IMR-90 (cell line): ENCODE data around the gene FBXL5. TPM values are rescaled to one million over a fixed set of nuclear protein-coding genes. Genes with fewer than 3 reads are reported as not detected.

ENCODE experiments used
- ATAC-seq: fragments of 200-7000 bp; cut with Tn5 transposase; 2 replicates; pipeline ENCODE4 v1.9.1; 2020; ENCODE audit warnings: low read depth, mild to moderate bottlenecking, moderate library complexity
- BruUV-seq: library from RNA; stranded (reverse); fragments of 400-500 nt; replicated peaks from 2 replicates; lab custom pipeline; 2021; lab: Mats Ljungman, UMichigan
- CTCF ChIA-PET: fragments of 300-600 bp; formaldehyde crosslinking; extraction: SDS; loops from one replicate; lab custom pipeline; 2021; ENCODE audit warnings: antibody characterized with exemption; lab: Yijun Ruan, JAX
- POLR2A ChIA-PET: fragments of 300-600 bp; sonication (Branson Sonifier 250); formaldehyde crosslinking; loops from one replicate; lab custom pipeline; 2022; ENCODE audit warnings: antibody characterized with exemption; ENCODE audit not compliant: unreplicated experiment; lab: Charles Lee
- DNase-seq: peaks from one replicate; pipeline ENCODE4 v3.0.0; 2013
- H2AFZ ChIP-seq: replicated peaks from 2 replicates; pipeline ENCODE3; 2013; ENCODE audit warnings: low read length, mild to moderate bottlenecking; ENCODE audit not compliant: poor library complexity
- H2AK5ac ChIP-seq: 2 replicates; pipeline ENCODE4 v1.6.1; 2013; ENCODE audit warnings: low read depth, low read length, inconsistent platforms
- H2AK9ac ChIP-seq: replicated peaks from 2 replicates; pipeline ENCODE3; 2013; ENCODE audit warnings: mild to moderate bottlenecking, low read depth, low read length, moderate library complexity; ENCODE audit not compliant: poor library complexity
- H2BK120ac ChIP-seq: 2 replicates; pipeline ENCODE4 v1.6.1; 2013; ENCODE audit warnings: low read depth, low read length, inconsistent platforms
- H2BK15ac ChIP-seq: 3 replicates; pipeline ENCODE4 v1.6.1; 2013; ENCODE audit warnings: low read depth, low read length, inconsistent platforms
- H2BK20ac ChIP-seq: 2 replicates; pipeline ENCODE4 v1.6.1; 2013; ENCODE audit warnings: low read depth, mild to moderate bottlenecking, inconsistent platforms, low read length, moderate library complexity
- H2BK5ac ChIP-seq: 2 replicates; pipeline ENCODE4 v1.6.1; 2013; ENCODE audit warnings: mild to moderate bottlenecking, low read depth, low read length, inconsistent platforms; ENCODE audit not compliant: poor library complexity, severe bottlenecking
- H3K14ac ChIP-seq: replicated peaks from 2 replicates; pipeline ENCODE4 v1.6.1; 2013; ENCODE audit warnings: low read depth, low read length, inconsistent platforms
- H3K18ac ChIP-seq: 2 replicates; pipeline ENCODE4 v1.6.1; 2013; ENCODE audit warnings: low read depth, low read length, control low read depth
- H3K23ac ChIP-seq: 2 replicates; pipeline ENCODE4 v1.6.1; 2013; ENCODE audit warnings: low read depth, low read length, inconsistent platforms
- H3K27ac ChIP-seq: 2 replicates; pipeline ENCODE4 v1.5.1; 2013; ENCODE audit warnings: mild to moderate bottlenecking, control low read depth, low read length; ENCODE audit not compliant: insufficient read depth
- H3K27me3 ChIP-seq: 2 replicates; pipeline ENCODE4 v1.6.1; 2013; ENCODE audit warnings: low read length; ENCODE audit not compliant: control insufficient read depth, insufficient read depth
- H3K36me3 ChIP-seq: 2 replicates; pipeline ENCODE4 v1.6.1; 2013; ENCODE audit warnings: low read length, mixed read lengths; ENCODE audit not compliant: control insufficient read depth, insufficient read depth
- H3K4ac ChIP-seq: 2 replicates; pipeline ENCODE4 v1.6.1; 2013; ENCODE audit warnings: low read depth, low read length, inconsistent platforms
- H3K4me1 ChIP-seq: 2 replicates; pipeline ENCODE4 v1.6.1; 2013; ENCODE audit warnings: low read length, mixed read lengths; ENCODE audit not compliant: control insufficient read depth, insufficient read depth
- H3K4me2 ChIP-seq: 2 replicates; pipeline ENCODE4 v1.6.1; 2013; ENCODE audit warnings: low read depth, mild to moderate bottlenecking, control low read depth, low read length, moderate library complexity
- H3K4me3 ChIP-seq: 2 replicates; pipeline ENCODE4 v1.5.1; 2013; ENCODE audit warnings: low read depth, mild to moderate bottlenecking, control low read depth, low read length, moderate library complexity; ENCODE audit not compliant: insufficient read depth
- H3K56ac ChIP-seq: 2 replicates; pipeline ENCODE4 v1.6.1; 2013; ENCODE audit warnings: low read length, inconsistent platforms; ENCODE audit not compliant: insufficient read depth; ENCODE audit errors: extremely low read depth
- H3K79me1 ChIP-seq, 2 experiments: 2 replicates each; pipeline ENCODE4 v1.6.1; 2013; ENCODE audit warnings: low read length in 2 of 2, inconsistent platforms in 1 of 2, low read depth in 1 of 2
- H3K9ac ChIP-seq: 2 replicates; pipeline ENCODE4 v1.6.1; 2013; ENCODE audit warnings: low read depth, low read length, control low read depth
- H3K9me1 ChIP-seq: 2 replicates; pipeline ENCODE4 v1.6.1; 2013; ENCODE audit warnings: low read length, inconsistent platforms; ENCODE audit not compliant: insufficient read depth
- H3K9me3 ChIP-seq: 2 replicates; pipeline ENCODE4 v1.6.1; 2013; ENCODE audit warnings: low read length; ENCODE audit not compliant: control insufficient read depth, insufficient read depth
- H4K20me1 ChIP-seq: 2 replicates; pipeline ENCODE4 v1.6.1; 2013; ENCODE audit warnings: low read length, inconsistent platforms; ENCODE audit not compliant: insufficient read depth
- H4K5ac ChIP-seq: 2 replicates; pipeline ENCODE4 v1.6.1; 2013; ENCODE audit warnings: mild to moderate bottlenecking, low read depth, low read length, control low read depth
- H4K8ac ChIP-seq, 2 experiments: 2 replicates each; pipeline ENCODE4 v1.6.1; 2013; ENCODE audit warnings: low read depth in 2 of 2, low read length in 2 of 2, control low read depth in 1 of 2, inconsistent platforms in 1 of 2
- H4K91ac ChIP-seq: 2 replicates; pipeline ENCODE4 v1.6.1; 2013; ENCODE audit warnings: low read depth, low read length, inconsistent platforms; ENCODE audit not compliant: insufficient read depth
- FOS ChIP-seq: fragments of 150-350 bp; IDR thresholded peaks from 2 replicates; pipeline ENCODE4 v1.6.1; 2016; ENCODE audit warnings: low read depth, low read length
- POLR2A ChIP-seq: IDR thresholded peaks from 2 replicates; pipeline ENCODE4 v1.6.1; 2012; ENCODE audit warnings: mild to moderate bottlenecking, low read depth, low read length
- RCOR1 ChIP-seq: IDR thresholded peaks from 2 replicates; pipeline ENCODE4 v1.6.1; 2012; ENCODE audit warnings: mild to moderate bottlenecking, low read length, improper control_type of control experiment; ENCODE audit not compliant: insufficient replicate concordance
- RFX5 ChIP-seq: IDR thresholded peaks from 2 replicates; pipeline ENCODE4 v1.8.0; 2012; ENCODE audit warnings: low read depth, mild to moderate bottlenecking, low read length, moderate library complexity
- SMC3 ChIP-seq: fragments of 150-350 bp; IDR thresholded peaks from 2 replicates; pipeline ENCODE4 v1.6.1; 2016; ENCODE audit warnings: low read depth, mild to moderate bottlenecking, antibody characterized with exemption, low read length, moderate library complexity
- WGBS, 2 experiments: methylation state at CpG; one replicate each; pipeline versions ENCODE4 v1.1.5 to v1.1.7; 2013; ENCODE audit warnings: missing lambda C conversion rate in 2 of 2; ENCODE audit not compliant: insufficient read length in 1 of 2; ENCODE audit errors: extremely low coverage in 2 of 2; 5-methylcytosine and 5-hydroxymethylcytosine counted together
- dilution Hi-C: fragments of 300-500 bp; cut with HindIII; formaldehyde crosslinking; loops from one replicate; pipeline ENCODE4 v1.14.3; 2018; ENCODE audit warnings: low sequenced_read_pairs; ENCODE audit not compliant: unreplicated experiment
- in situ Hi-C: fragments of 300-500 bp; cut with MboI; formaldehyde crosslinking; loops from 3 replicates; pipeline ENCODE4 v1.14.3; 2019; ENCODE audit warnings: low sequenced_read_pairs, inconsistent platforms, mixed read lengths
- intact Hi-C: fragments of 100-400 bp; cut with micrococcal nuclease; formaldehyde crosslinking; loops from 2 replicates; pipeline ENCODE4 v1.10.0; 2022
- polyA plus RNA-seq, 3 experiments: library from polyadenylated mRNA; depleted of rRNA; stranded (reverse); fragments of >200 nt; gene quantifications; 2 replicates each; pipeline ENCODE4 v1.2.3, GENCODE V29; 2012; ENCODE audit warnings: low replicate concordance in 1 of 3
- total RNA-seq: library from RNA; depleted of rRNA; stranded (reverse); fragments of >200 nt; gene quantifications from 2 replicates; pipeline ENCODE4 v1.2.3, GENCODE V29; 2012; rRNA removed
- TF ChIP-seq, protein P1 (sequence below): fragments of 150-350 bp; IDR thresholded peaks from 2 replicates; pipeline ENCODE4 v1.6.1; 2016; ENCODE audit warnings: low read depth, mild to moderate bottlenecking, low read length, moderate library complexity, borderline replicate concordance
- TF ChIP-seq, protein P2 (sequence below): conservative IDR thresholded peaks from 2 replicates; pipeline ENCODE4 v1.5.1; 2012; ENCODE audit warnings: mild to moderate bottlenecking, low read depth, low read length, improper control_type of control experiment

Gene FBXL5
- total and polyA plus RNA-seq, 2 of the 4 experiments (the other 2 are of a cell fraction): 20.3 to 62.6 TPM

DNA sequence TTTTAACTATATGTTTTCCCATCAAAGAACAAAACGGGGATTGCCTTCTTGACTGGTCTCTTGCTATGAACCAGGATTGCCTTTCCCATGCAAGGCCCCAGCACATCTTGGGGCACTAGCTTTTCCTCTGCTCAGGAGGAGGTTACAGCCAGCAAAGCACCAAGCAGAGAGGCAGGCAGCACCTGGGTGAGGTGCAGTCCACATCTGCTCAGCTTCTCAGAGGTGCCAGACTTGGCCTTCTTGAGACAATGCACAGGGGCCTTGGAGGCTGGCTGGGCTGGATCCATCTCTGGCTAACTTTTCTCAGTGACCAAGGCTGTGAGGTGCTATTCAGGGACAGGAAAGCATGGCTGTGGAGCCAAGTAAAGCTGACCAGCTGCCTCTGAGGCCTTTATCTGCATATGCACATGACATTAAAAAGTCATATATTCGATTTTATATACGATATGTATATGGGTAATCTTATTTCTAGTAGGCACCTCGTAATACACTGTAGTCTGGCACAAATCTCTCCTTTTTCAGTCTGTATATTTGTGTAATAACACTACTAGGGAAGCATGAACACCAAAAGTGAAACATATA lies 98.6 kb downstream of the FBXL5 start:
- Histone ChIP-seq H4K91ac (no peak overlapping the region), H3K14ac (no peak overlapping the region), H2BK120ac (no peak overlapping the region), H3K36me3 (peaks cover 26% of the 10 kb centered on the region), H3K18ac (no peak overlapping the region), H3K79me1 (no peaks in the 10 kb centered on the region), H3K27me3 (no peaks in the 10 kb centered on the region), H3K9me1 (no peaks in the 10 kb centered on the region; the same call in 1 of the 2 replicates), H2BK15ac (no peak overlapping the region), H3K23ac (no peak overlapping the region), H4K5ac (no peak overlapping the region), H3K9me3 (no peaks in the 10 kb centered on the region), H2BK5ac (no peak overlapping the region), H4K8ac (no peak overlapping the region), H3K4me3 (no peak overlapping the region), H3K4ac (no peak overlapping the region), H2BK20ac (no peak overlapping the region), H2AK9ac (no peak overlapping the region), H2AFZ (no peak overlapping the region), H3K4me1 (no peaks in the 10 kb centered on the region), H4K20me1 (no peaks in the 10 kb centered on the region), H3K27ac (no peak overlapping the region), H3K56ac (no peak overlapping the region), H3K9ac (no peak overlapping the region), H3K4me2 (no peak overlapping the region), H2AK5ac (no peak overlapping the region)
- no TSS peak for BruUV-seq
- DNase-seq: no peak
- TF ChIP-seq RFX5: no peak
- TF ChIP-seq, protein P1, sequence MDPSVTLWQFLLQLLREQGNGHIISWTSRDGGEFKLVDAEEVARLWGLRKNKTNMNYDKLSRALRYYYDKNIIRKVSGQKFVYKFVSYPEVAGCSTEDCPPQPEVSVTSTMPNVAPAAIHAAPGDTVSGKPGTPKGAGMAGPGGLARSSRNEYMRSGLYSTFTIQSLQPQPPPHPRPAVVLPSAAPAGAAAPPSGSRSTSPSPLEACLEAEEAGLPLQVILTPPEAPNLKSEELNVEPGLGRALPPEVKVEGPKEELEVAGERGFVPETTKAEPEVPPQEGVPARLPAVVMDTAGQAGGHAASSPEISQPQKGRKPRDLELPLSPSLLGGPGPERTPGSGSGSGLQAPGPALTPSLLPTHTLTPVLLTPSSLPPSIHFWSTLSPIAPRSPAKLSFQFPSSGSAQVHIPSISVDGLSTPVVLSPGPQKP: no peak
- TF ChIP-seq SMC3: no peak
- no peak for TF ChIP-seq RCOR1
- TF ChIP-seq, protein P2, sequence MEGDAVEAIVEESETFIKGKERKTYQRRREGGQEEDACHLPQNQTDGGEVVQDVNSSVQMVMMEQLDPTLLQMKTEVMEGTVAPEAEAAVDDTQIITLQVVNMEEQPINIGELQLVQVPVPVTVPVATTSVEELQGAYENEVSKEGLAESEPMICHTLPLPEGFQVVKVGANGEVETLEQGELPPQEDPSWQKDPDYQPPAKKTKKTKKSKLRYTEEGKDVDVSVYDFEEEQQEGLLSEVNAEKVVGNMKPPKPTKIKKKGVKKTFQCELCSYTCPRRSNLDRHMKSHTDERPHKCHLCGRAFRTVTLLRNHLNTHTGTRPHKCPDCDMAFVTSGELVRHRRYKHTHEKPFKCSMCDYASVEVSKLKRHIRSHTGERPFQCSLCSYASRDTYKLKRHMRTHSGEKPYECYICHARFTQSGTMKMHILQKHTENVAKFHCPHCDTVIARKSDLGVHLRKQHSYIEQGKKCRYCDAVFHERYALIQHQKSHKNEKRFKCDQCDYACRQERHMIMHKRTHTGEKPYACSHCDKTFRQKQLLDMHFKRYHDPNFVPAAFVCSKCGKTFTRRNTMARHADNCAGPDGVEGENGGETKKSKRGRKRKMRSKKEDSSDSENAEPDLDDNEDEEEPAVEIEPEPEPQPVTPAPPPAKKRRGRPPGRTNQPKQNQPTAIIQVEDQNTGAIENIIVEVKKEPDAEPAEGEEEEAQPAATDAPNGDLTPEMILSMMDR: no peak
- no peak for TF ChIP-seq POLR2A
- TF ChIP-seq FOS: no peak
- no CpG with 5 or more reads among the region's 4 CpGs for WGBS, 2 experiments
- intact Hi-C loops: no loop called here
- POLR2A ChIA-PET: no interaction called here
- dilution Hi-C loops: no loop called here
- no peak for ATAC-seq
- CTCF ChIA-PET: no interaction called here
- in situ Hi-C loops: no loop called here

Other genes starting within 250 kb of the FBXL5 start
- gene C1QTNF7, start 227.3 kb downstream of the FBXL5 start, total RNA-seq: 0.18 and 0.28 TPM in 2 replicates
- gene C1QTNF7, start 227.3 kb downstream of the FBXL5 start, polyA plus RNA-seq (2012; rRNA removed): 0.12 and 0.23 TPM in 2 replicates
- 21.9 and 26.3 TPM in 2 replicates for gene CC2D2A, start 185.5 kb downstream of the FBXL5 start, total RNA-seq
- 16.7 and 20.8 TPM in 2 replicates for gene CC2D2A, start 185.5 kb downstream of the FBXL5 start, polyA plus RNA-seq (2012; rRNA removed)
- 16.7 and 20.6 TPM in 2 replicates for gene FAM200B, start 26.5 kb upstream of the FBXL5 start, total RNA-seq
- gene FAM200B, start 26.5 kb upstream of the FBXL5 start, polyA plus RNA-seq (2012; rRNA removed): 17.3 and 18.5 TPM in 2 replicates
- gene BST1, start 47.7 kb upstream of the FBXL5 start, total RNA-seq: 5.3 and 6.6 TPM in 2 replicates
- 11.1 and 11.9 TPM in 2 replicates for gene BST1, start 47.7 kb upstream of the FBXL5 start, polyA plus RNA-seq (2012; rRNA removed)
- not detected in 2 replicates for gene CD38, start 123.0 kb upstream of the FBXL5 start, total RNA-seq
- not detected in 2 replicates for gene CD38, start 123.0 kb upstream of the FBXL5 start, polyA plus RNA-seq (2012; rRNA removed)